Pons (tissue), 1 donor: Measurements from ENCODE around the gene NANP.
"Not testable (repeated sequence)": the region's sequence is repeated elsewhere in the genome, so short reads cannot be mapped to it uniquely, and the experiment has no call there.

Experiments used
- DNase-seq: peaks from one replicate; pipeline ENCODE4 v3.0.0-alpha.2; 2016; ENCODE audit warnings: low spot score

NANP gene

GRCh38 chr20:25623736-25624499 lies at the start of gene NANP:
TSS of gene NANP (minus strand) at chr20:25624014. CDS start at chr20:25623948, 66 bp downstream.
- DNase-seq: peak; percentile 95

DNA sequence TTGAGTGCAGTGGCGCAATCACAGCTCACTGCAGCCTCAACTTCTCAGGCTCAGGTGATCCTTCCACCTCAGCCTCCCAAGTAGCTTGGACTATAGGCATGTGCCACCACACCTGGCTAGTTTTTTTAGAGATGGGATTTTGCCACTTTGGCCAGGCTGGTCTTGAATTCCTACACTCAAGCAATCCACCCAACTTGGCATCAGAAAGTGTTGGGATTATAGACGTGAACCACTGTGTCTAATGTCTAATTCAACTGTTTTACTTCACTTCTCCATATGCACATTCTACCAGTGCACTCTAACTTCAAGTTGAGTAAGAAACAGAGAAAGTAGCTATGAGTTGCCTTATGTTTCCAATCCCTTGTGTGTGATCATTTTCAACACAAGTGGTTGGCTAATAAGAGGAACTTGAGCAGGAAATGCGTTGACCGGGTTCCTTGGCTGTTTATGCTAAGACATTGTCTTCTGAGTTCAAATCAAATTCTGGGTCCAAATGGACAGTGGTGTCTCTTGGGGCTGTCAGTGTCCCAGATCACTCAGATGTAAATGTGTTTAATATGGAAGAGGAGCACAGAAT lies 48.9 kb upstream of the NANP start:
- DNase-seq: no peak

DNA sequence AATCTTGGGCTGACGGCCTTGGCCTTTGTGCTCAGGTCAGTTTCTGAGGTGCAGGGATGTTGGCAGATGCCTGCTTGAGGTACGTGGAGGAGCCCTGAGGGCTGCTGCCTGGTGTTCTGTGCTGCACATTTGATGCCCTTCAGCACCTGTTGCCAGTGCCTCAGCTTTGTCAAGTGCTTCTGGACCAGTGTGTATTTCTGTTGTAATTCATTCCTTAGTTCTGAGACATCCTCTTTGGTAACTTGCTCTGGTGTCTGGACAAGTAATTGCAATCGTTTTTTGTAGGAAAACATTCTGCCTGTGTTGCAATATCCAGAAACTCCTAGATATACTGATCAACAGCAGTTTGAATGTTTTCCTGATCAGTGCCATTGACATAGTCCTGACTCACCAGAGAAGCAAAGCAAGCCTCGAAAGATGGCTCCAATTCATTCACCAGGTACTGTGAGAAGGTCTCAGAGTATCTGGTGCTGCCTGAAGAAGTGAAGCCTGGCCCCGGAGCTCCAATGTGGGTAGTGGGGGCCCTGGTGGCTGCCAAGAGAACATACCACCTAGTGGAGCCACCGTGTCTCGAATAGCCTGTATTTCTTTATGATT lies 46.1 kb upstream of the NANP start:
- no peak for DNase-seq

DNA sequence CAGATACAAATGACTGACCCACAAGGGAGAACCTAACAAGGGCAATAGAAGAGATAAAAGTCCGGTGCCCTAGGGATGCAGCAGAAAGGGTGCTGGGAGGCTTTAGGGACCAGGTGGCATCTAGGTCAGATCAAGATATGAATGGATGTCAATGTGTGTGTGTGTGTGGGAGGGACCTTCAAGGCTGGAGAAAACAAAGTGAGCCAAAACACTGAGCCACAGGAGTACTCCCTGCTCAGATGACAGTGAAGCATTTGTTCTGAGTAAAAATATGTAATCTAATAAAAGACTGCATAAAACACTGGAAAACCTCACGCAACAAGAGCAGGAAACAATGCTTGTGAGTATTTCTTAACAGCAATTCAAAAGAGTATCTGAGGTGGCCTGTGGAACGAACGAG lies 44.6 kb upstream of the NANP start:
- no peak for DNase-seq

DNA sequence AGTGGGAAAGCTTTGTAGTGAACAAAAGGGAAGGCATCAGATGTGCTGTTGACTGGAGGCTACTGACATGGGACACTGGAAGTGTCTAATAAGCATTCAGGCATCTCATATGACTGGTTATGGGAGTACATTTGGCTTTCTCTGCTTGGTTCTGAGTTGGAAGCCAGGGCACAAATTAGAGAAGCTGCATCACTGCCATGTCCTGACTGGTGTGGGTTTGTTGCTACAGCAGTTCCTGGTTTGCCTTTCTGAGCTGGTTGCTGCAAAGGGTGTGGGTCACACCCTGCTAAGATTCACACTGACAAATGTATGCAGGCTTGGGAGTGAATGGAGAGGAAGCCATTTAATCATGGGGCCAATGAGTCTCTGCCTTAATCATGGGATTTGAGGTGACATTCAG lies 36.2 kb upstream of the NANP start:
- DNase-seq: no peak

- DNase-seq: no peak
These were observed 30.7 kb upstream of the NANP start for GRCh38 chr20:25654487-25654886.

- DNase-seq: not testable (repeated sequence)
These were observed 29.1 kb upstream of the NANP start for GRCh38 chr20:25652866-25653265.

DNA sequence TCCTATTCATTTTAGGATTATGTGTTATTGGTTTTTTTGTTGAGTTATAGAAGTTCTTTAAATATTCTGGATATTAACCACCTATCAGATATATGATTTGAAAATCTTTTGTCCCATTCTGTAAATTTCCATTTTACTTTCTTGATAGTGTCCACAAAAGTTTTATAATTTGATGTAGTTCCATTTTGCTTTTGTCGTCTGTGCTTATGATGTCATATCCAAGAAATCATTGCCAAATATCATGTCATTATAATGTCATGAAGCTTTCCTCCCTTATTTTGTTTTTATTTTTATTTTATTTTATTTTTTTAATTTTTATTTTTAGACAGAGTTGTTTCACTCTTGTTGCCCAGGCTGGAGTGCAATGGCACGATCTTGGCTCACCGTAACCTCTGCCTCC lies 21.0 kb upstream of the NANP start:
- DNase-seq: no peak

DNA sequence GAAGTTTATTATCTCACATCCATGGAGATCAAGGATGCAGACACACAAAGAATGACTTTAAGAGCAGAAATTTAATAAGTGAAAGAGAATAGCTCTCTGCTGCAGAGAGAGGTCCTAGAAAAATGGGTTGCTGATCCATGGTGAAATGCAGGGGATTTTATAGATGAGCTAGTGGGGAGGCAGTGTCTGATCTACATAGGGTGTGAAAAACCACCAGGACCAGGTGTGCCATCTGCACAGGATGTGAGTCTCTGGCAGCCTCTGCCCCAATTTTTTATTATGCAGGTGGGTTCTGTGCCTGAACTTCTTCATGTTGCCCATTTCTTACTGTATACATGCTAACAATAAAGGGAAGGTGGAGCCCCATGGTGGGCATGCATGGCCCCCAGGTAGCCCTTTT lies 19.9 kb upstream of the NANP start:
- no peak for DNase-seq

- no peak for DNase-seq
These were observed 13.4 kb upstream of the NANP start for GRCh38 chr20:25637247-25637646.

- no peak for DNase-seq
These were observed 9.4 kb upstream of the NANP start for GRCh38 chr20:25632940-25633790.

GRCh38 chr20:25630615-25631014 lies 6.8 kb upstream of the NANP start:
- DNase-seq: not testable (repeated sequence)

GRCh38 chr20:25629816-25630499 lies 6.1 kb upstream of the NANP start:
- DNase-seq: no peak

DNA sequence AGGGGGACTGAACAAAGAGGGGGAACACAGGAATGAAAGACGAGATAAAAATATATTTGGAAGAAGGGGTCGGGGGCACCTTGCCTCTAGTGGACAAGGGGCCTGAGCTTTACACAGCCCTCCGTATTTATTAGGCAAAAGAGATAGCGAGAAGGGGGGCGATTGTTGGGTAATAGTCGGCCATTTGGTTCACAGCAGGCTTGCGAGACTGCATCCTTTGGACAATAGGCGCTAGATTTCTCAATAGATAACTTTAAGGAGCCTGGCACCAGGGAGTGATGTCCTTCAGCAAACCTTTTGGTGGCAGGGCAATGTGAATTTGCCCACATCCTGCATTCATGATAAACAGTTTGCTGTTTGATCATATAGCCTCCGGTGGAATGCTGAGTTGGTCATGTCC lies 3.0 kb upstream of the NANP start:
- no peak for DNase-seq

GRCh38 chr20:25624500-25624939 lies 706 bp upstream of the NANP start:
- peak; percentile 25 for DNase-seq

GRCh38 chr20:25623225-25623735 lies 534 bp downstream of the NANP start:
- DNase-seq: peak; percentile 17

DNA sequence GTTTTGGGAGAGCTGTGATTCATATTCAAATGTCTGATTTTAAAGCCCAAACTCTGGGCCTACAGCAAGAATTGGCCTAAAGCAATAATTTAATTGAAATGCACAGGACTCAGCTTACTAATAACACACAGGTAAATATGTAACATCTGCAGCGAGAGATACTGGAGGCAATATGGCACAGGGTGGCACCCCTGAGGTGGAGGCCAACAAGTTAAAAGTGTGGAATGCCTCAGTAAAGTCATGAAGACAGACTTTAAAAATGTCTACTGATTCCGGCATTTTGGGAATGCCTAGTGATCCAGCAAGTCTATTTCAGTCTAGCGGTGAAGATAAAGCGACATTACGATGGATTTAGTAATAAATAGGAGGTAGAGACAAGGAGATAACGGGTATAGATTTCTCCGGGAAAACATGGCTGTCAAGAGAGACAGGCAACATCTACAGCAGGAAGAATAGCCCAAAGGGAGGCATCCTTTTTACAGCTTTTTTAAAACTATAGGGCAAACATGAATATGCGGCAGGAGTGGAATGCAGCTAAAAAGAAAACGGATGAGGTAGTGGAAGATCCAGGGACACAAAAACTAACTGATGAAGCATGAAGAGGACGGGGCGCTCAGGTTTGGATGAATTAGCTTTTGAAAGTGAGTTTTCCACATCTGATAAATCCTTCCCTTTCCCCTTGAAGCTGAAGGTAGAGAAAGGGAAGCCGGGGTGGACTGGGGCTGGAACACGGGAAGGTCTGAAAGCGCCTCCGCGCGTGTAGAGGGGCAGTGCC lies 1.2 kb downstream of the NANP start:
- peak; percentile 2 for DNase-seq

DNA sequence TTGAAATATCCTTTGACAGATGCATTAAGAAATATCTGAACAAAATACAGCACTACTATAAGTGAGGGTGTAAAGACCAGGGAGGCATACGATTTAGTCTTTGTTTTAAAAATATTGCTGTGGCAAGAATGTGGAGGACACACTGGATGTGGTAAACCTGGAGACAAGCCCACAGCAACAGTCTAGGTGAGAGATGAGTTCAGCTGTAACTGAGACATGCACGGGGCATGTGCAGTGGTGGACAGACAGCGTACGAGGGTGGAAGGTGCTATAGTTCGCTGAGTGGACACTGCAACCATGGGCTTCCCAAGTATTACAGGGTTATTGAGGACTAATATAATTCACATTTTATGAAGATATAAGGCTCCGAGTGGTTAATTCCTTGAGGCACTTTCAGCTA lies 1.8 kb downstream of the NANP start:
- DNase-seq: no peak

- no peak for DNase-seq
These were observed 4.3 kb downstream of the NANP start for GRCh38 chr20:25619514-25619913.

- no peak for DNase-seq
These were observed 15.0 kb downstream of the NANP start for GRCh38 chr20:25608774-25609173.
